ENCODE results near the gene PRKCA. TPM values are rescaled to one million over a fixed set of nuclear protein-coding genes. Genes with fewer than 3 reads are reported as not detected.
A peak's percentile ranks its signal among the peaks of the same experiment; 100 is the strongest.
"Not testable (repeated sequence)": the region's sequence is repeated elsewhere in the genome, so short reads cannot be mapped to it uniquely, and the experiment has no call there.

The PRKCA gene
- total and polyA plus RNA-seq, 5 experiments from 2014 or later = 1.3 to 97.3 (median 5.8) TPM

DNA sequence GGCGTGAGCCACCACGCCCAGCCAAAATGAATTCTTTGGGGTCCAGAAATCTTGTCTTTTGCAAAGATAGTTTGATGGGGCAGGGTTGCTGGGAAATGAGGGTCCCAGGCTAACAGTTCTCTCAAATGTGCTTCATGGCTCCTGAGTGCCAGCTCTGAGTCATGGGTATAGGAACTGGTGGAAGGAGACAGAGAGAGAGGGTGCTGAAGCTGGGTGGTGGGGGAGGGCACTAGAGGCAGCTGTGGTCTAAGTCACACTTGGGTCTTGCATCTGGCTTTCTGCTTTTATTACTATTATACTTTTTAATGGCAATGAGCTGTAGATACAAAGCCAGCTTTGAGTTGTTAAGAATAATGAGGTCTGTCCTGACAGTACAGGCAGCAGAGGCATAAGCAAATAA, 54.6 kb downstream of the PRKCA start:
- POLR2A ChIA-PET = no interaction called here
- H3K4me3 Mint-ChIP-seq = no peak overlapping the region

DNA sequence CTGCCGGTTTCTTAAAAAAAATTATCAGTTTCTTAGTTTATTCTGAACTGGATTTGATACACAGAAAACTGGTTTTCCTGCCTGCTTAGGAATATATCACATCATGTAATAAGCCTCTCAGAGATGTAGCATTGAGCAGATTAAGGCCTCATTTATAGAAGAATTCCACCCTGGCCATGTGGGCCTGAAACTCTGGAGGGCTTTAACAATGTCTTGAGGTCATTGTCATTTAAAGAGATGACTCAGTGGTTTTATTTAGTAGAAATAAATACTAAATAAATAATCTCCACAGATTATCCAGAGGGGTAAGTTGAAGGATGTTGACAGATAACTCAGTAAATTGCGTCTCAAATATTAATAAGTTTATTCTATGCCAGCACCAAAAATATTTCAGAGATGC, 56.9 kb downstream of the PRKCA start:
- no peaks in the 10 kb centered on the region for H3K9me3 Mint-ChIP-seq
- POLR2A ChIA-PET = no interaction called here
- H3K27me3 Mint-ChIP-seq = no peaks in the 10 kb centered on the region
- DNase-seq = no peak
- H3K4me1 Mint-ChIP-seq = peaks cover 27 to 80% (median 64%) of the 10 kb centered on the region in 4 donors
- H3K27ac Mint-ChIP-seq = no peak overlapping the region
- H3K4me3 Mint-ChIP-seq = no peak overlapping the region
- H3K36me3 Mint-ChIP-seq = peaks cover 0 to 6% (median 0%) of the 10 kb centered on the region in 3 donors
- no peak for ATAC-seq

More for the DNA sequence above, 54.6 kb downstream of the PRKCA start:
- Mint-ChIP-seq H3K27me3 (no peaks in the 10 kb centered on the region), H3K27ac (peak overlapping the region in 2 of 10 donors; percentile 33 to 60), H3K36me3 (peaks cover 0 to 9% (median 0%) of the 10 kb centered on the region in 3 donors), H3K4me1 (peaks cover 28 to 80% (median 67%) of the 10 kb centered on the region in 4 donors), H3K9me3 (no peaks in the 10 kb centered on the region)
- ATAC-seq = peak in 1 of 2 donors; percentile 32
- DNase-seq = no peak

DNA sequence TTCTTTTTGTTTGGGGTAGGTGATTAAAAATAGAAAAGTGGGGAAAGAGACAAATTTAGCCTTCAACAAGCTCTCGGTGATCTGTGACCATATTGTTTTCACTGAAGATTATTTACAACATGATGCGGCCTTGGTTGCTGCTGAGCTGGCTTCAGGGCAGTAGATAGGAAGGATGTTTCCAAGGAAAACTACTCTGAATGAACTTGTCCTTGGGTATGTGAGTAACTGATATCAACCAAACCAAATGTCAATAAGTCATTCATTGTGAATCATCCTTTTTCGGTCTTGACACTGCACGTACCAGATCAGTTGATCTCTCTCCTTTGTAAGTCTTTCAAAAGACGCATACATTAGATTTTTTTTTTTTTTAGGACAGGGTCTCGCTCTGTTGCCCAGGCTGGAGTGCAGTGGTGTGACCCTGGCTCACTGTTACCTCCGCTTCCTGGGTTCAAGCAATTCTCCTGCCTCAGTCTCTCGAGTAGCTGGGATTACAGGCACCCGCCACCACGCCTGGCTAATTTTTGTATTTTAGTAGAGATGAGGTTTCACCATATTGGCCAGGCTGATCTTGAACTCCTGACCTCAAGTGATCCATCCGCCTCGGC, 58.6 kb downstream of the PRKCA start:
- POLR2A ChIA-PET = interaction anchor here (0.7 kb wide), 1 partner anchor 13 kb away, joined by 3 read pairs; no protein-coding TSS in a partner anchor

DNA sequence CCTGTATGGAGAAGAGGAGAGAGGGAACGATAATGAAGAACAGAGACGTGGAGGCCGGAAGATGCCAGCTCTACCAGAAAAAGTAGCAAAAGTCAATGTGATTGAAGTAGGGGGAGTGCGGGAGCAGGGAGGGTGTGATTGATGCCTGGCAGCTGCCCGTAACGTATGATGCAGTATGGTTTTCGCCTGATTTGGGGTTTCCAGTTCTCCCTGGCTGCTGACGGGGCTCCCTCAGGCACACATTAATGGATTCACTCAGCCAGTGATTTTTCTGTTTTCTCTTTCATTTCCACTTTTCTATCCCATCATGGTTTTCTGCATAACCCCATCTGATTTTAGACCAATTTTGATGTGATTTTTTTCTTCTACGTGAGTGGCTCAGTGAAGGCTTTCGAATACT, 62.1 kb downstream of the PRKCA start:
- POLR2A ChIA-PET = no interaction called here
- H3K4me1 Mint-ChIP-seq = peaks cover 43 to 87% (median 75%) of the 10 kb centered on the region in 4 donors
- H3K4me3 Mint-ChIP-seq = peak overlapping the region in 7 of 10 donors; percentile 7 to 58 (median 26)
- peaks cover 0 to 10% (median 3%) of the 10 kb centered on the region in 3 donors for H3K36me3 Mint-ChIP-seq
- DNase-seq = no peak
- no peaks in the 10 kb centered on the region for H3K9me3 Mint-ChIP-seq
- no peak for ATAC-seq
- H3K27me3 Mint-ChIP-seq = no peaks in the 10 kb centered on the region
- H3K27ac Mint-ChIP-seq = peak overlapping the region in 9 of 10 donors; percentile 3 to 67 (median 23)

More for the DNA sequence above, 58.6 kb downstream of the PRKCA start:
- H3K36me3 Mint-ChIP-seq, ATAC-seq, H3K27me3 Mint-ChIP-seq, DNase-seq, H3K9me3 Mint-ChIP-seq: not testable (repeated sequence)
- H3K4me1 Mint-ChIP-seq = peaks cover 37 to 83% (median 69%) of the 10 kb centered on the region in 4 donors
- H3K27ac Mint-ChIP-seq = peak overlapping the region in 2 of 10 donors; percentile 2 to 90
- peak overlapping the region in 1 of 10 donors; percentile 31 for H3K4me3 Mint-ChIP-seq

DNA sequence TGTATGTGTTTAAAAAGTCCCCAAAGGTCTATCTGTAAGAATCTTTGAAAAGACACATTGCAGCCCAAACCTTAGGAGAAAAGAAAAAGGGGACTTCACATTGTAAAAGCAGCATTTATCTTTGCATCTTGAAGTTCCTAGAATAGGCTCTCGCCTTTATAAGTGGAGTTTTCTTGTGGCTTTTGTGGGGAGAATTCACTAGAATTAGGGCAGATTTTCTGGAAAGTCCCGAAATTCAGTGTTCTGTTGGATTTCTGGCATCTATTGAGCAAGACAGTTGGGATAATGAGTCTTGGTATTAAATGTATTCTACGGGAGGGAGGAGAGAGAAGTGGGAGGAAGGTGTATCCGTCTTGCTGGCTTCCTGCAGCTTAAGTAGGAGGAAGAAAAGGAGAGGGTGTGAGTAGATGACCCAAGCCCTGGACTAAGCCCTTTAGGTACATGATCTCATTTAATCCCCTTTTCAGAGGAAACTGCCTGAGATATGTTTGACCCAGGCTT, 62.6 kb downstream of the PRKCA start:
- Mint-ChIP-seq H3K27me3 (no peaks in the 10 kb centered on the region), H3K27ac (peak overlapping the region in 8 of 10 donors; percentile 3 to 67 (median 20)), H3K36me3 (peaks cover 0 to 10% (median 8%) of the 10 kb centered on the region in 3 donors), H3K4me3 (peak overlapping the region in 8 of 10 donors; percentile 9 to 58 (median 28)), H3K4me1 (peaks cover 48 to 91% (median 77%) of the 10 kb centered on the region in 4 donors), H3K9me3 (no peaks in the 10 kb centered on the region)
- no peak for DNase-seq
- POLR2A ChIA-PET = no interaction called here
- no peak for ATAC-seq

- ATAC-seq = no peak
- H3K27ac Mint-ChIP-seq = peak overlapping the region in 2 of 10 donors; percentile 39 to 80
- H3K4me3 Mint-ChIP-seq = no peak overlapping the region
- no peaks in the 10 kb centered on the region for H3K27me3 Mint-ChIP-seq
- POLR2A ChIA-PET = no interaction called here
- H3K9me3 Mint-ChIP-seq = no peaks in the 10 kb centered on the region
- H3K36me3 Mint-ChIP-seq = peaks cover 0 to 10% (median 4%) of the 10 kb centered on the region in 3 donors
- H3K4me1 Mint-ChIP-seq = peaks cover 39 to 86% (median 72%) of the 10 kb centered on the region in 4 donors
- no peak for DNase-seq
Measured at GRCh38 chr17:66365903-66366302, 63.5 kb downstream of the PRKCA start.

DNA sequence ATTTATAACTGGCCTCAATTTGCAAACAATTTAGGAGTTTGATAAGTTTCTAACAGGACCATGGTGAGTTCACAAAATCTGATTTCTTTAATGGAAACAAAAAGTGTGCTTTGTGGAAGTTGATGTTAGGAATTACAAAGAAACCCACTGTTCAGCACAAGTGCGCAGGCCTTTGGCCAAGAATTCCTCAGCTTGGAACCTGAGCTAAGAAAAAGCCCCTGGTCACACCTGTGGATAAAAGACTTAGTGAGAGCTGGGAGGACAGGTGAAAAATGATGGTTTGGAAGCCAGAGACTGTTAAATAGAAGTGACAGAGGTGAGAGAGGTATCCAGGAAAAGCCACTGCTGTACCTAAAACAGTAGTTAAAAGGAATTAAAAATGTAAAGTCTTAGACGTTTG, 64.7 kb downstream of the PRKCA start:
- H3K4me1 Mint-ChIP-seq = peaks cover 37 to 86% (median 74%) of the 10 kb centered on the region in 4 donors
- POLR2A ChIA-PET = no interaction called here
- no peak overlapping the region for H3K4me3 Mint-ChIP-seq
- no peaks in the 10 kb centered on the region for H3K9me3 Mint-ChIP-seq
- peaks cover 0 to 12% (median 4%) of the 10 kb centered on the region in 3 donors for H3K36me3 Mint-ChIP-seq
- ATAC-seq (no peak), DNase-seq (no peak)
- peak overlapping the region in 8 of 10 donors; percentile 15 to 65 (median 34) for H3K27ac Mint-ChIP-seq
- no peaks in the 10 kb centered on the region for H3K27me3 Mint-ChIP-seq

GRCh38 chr17:66369830-66370229, 67.4 kb downstream of the PRKCA start:
- no peak overlapping the region for H3K4me3 Mint-ChIP-seq
- no peak for ATAC-seq
- no peaks in the 10 kb centered on the region for H3K27me3 Mint-ChIP-seq
- no peak for DNase-seq
- POLR2A ChIA-PET = no interaction called here
- H3K9me3 Mint-ChIP-seq = no peaks in the 10 kb centered on the region
- peak overlapping the region in 6 of 10 donors; percentile 53 to 89 (median 74) for H3K27ac Mint-ChIP-seq
- peaks cover 0 to 12% (median 4%) of the 10 kb centered on the region in 3 donors for H3K36me3 Mint-ChIP-seq
- H3K4me1 Mint-ChIP-seq = peaks cover 32 to 88% (median 74%) of the 10 kb centered on the region in 4 donors

- no peak overlapping the region for H3K4me3 Mint-ChIP-seq
- POLR2A ChIA-PET = no interaction called here
- peaks cover 0 to 12% (median 2%) of the 10 kb centered on the region in 3 donors for H3K36me3 Mint-ChIP-seq
- H3K4me1 Mint-ChIP-seq = peaks cover 30 to 88% (median 71%) of the 10 kb centered on the region in 4 donors
- no peaks in the 10 kb centered on the region for H3K27me3 Mint-ChIP-seq
- H3K9me3 Mint-ChIP-seq = no peaks in the 10 kb centered on the region
- H3K27ac Mint-ChIP-seq = peak overlapping the region in 8 of 10 donors; percentile 26 to 89 (median 64)
- DNase-seq (no peak), ATAC-seq (no peak)
Measured at GRCh38 chr17:66371561-66371960, 69.1 kb downstream of the PRKCA start.

GRCh38 chr17:66372182-66372581, 69.8 kb downstream of the PRKCA start:
- POLR2A ChIA-PET = no interaction called here
- no peak overlapping the region for H3K4me3 Mint-ChIP-seq
- H3K36me3 Mint-ChIP-seq = peaks cover 0 to 12% (median 2%) of the 10 kb centered on the region in 3 donors
- peaks cover 26 to 82% (median 66%) of the 10 kb centered on the region in 4 donors for H3K4me1 Mint-ChIP-seq
- no peaks in the 10 kb centered on the region for H3K27me3 Mint-ChIP-seq
- peak overlapping the region in 7 of 10 donors; percentile 12 to 91 (median 74) for H3K27ac Mint-ChIP-seq
- H3K9me3 Mint-ChIP-seq = no peaks in the 10 kb centered on the region
- DNase-seq (no peak), ATAC-seq (no peak)

- peak overlapping the region in 4 of 10 donors; percentile 6 to 63 (median 42) for H3K4me3 Mint-ChIP-seq
- peaks cover 0 to 12% (median 2%) of the 10 kb centered on the region in 3 donors for H3K36me3 Mint-ChIP-seq
- no peaks in the 10 kb centered on the region for H3K27me3 Mint-ChIP-seq
- no peaks in the 10 kb centered on the region for H3K9me3 Mint-ChIP-seq
- H3K4me1 Mint-ChIP-seq = peaks cover 24 to 74% (median 60%) of the 10 kb centered on the region in 4 donors
- H3K27ac Mint-ChIP-seq = peak overlapping the region; percentile 63 to 97 (median 90)
- POLR2A ChIA-PET = no interaction called here
- no peak for ATAC-seq
- DNase-seq = no peak
Measured at GRCh38 chr17:66373079-66373478, 70.7 kb downstream of the PRKCA start.

DNA sequence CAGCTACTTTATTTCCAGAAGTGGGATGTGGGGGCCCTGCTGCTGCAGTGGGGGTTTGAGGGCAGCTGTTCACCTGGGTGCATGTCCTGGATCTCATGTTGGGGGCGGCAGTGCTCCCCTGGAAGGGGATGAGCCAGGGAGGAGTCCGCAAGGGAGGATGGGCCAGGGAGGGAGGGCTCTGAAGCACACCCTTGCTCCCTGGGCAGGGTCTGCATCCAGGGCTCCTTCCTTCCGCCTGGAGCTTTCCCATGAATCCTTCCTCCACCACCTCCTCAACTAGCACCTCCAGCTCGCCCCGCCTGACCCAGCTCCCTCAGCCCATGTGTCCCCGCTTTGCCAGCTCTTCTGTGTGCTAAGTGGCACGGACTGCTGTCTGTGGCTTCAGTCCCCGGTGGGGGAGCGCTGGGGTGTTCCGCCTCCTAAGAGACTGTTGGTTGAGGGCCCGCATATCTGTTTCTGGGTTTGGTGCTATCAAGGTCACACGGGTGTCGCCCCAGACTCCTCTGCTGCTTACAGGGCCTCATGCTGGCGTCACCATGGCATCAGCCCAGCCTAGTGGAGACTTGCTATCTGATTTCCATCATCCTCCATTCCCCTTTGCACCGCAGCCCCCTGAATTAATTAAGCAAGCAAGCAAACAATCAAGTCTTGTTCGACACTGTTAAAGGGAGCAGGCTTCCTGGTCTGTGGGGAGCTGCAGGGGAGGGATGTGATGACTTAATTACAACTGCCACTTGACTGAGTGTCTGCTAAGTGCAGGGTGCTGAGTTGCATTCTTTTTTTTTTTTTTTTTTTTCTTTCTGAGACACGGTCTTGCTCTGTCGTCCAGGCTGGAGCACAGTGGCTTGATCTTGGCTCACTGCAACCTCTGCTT, 71.8 kb downstream of the PRKCA start:
- Mint-ChIP-seq H3K4me3 (peak overlapping the region; percentile 23 to 73 (median 60)), H3K4me1 (peaks cover 26 to 75% (median 62%) of the 10 kb centered on the region in 4 donors), H3K9me3 (no peaks in the 10 kb centered on the region), H3K27ac (peak overlapping the region; percentile 68 to 97 (median 92)), H3K27me3 (no peaks in the 10 kb centered on the region), H3K36me3 (peaks cover 0 to 9% (median 0%) of the 10 kb centered on the region in 3 donors)
- ATAC-seq = peak; percentile 96
- POLR2A ChIA-PET = interaction anchor here (0.7 to 1.2 kb wide), 3 partner anchors 10 to 35 kb away, joined by 3 to 5 read pairs (median 3); no protein-coding TSS in a partner anchor
- peak; percentile 41 to 82 (median 70) for DNase-seq
